HT-29 (cell line): ENCODE measurements around the gene ANKRD10. TPM values are rescaled to one million over a fixed set of nuclear protein-coding genes. Genes with fewer than 3 reads are reported as not detected.

Source experiments
- DNase-seq: peaks from one replicate; pipeline ENCODE4 v3.0.0-alpha.2; 2015; ENCODE audit warnings: low spot score
- small RNA-seq: library from RNA; depleted of rRNA; stranded (forward); fragments of <200 nt; gene quantifications from one replicate; pipeline ENCODE3, GENCODE V24; 2014
- total RNA-seq: library from RNA; depleted of rRNA; stranded (reverse); fragments of >200 nt; shearing (Covaris generic); gene quantifications from 2 replicates; pipeline ENCODE4 v1.2.3, GENCODE V29; 2014; rRNA removed

Gene ANKRD10
- total RNA-seq, 1 experiment from 2014 or later = 279 TPM

- no peak for DNase-seq
Observed at GRCh38 chr13:110831437-110832204, 83.2 kb downstream of the ANKRD10 start.

- DNase-seq = no peak
Observed at GRCh38 chr13:110830800-110831371, 84.0 kb downstream of the ANKRD10 start.

GRCh38 chr13:110830331-110830730 is 84.5 kb downstream of the ANKRD10 start:
- DNase-seq = no peak

- DNase-seq = no peak
Observed at GRCh38 chr13:110829486-110829885, 85.4 kb downstream of the ANKRD10 start.

- DNase-seq = no peak
Observed at GRCh38 chr13:110828705-110829104, 86.2 kb downstream of the ANKRD10 start.

Small RNA genes within 50 kb of the gene (small RNA-seq; reads per million reads assigned to genes)
- not detected for gene AL442128.1

Other genes starting within 250 kb of the ANKRD10 start
- 88.3 and 107 TPM in 2 replicates for gene CARS2, start 209.0 kb downstream of the ANKRD10 start, total RNA-seq
- gene ING1, start 201.4 kb downstream of the ANKRD10 start, total RNA-seq = 59.4 and 61.3 TPM in 2 replicates
- gene ARHGEF7, start 200.2 kb upstream of the ANKRD10 start, total RNA-seq = 24.7 and 41.5 TPM in 2 replicates